Chondrocyte (in vitro differentiated cells): ENCODE results near the gene SNED1. TPM values are rescaled to one million over a fixed set of nuclear protein-coding genes. Genes with fewer than 3 reads are reported as not detected.

Source experiments
- DNase-seq: peaks from one replicate; pipeline ENCODE4 v3.0.0; 2021; ENCODE audit warnings: mixed read lengths, low spot score
- H3K27ac Mint-ChIP-seq: one replicate; pipeline ENCODE4 v1.8.0; 2021; ENCODE audit warnings: mild to moderate bottlenecking, moderate library complexity, mixed read lengths; ENCODE audit not compliant: unreplicated experiment
- H3K27me3 Mint-ChIP-seq: 2 replicates; pipeline ENCODE4 v1.8.0; 2021; ENCODE audit warnings: low read depth, mixed read lengths
- H3K36me3 Mint-ChIP-seq: 2 replicates; pipeline ENCODE4 v1.8.0; 2021; ENCODE audit warnings: low read depth, mixed read lengths
- H3K4me1 Mint-ChIP-seq: 2 replicates; pipeline ENCODE4 v1.8.0; 2021; ENCODE audit warnings: low read depth, mild to moderate bottlenecking, mixed read lengths
- H3K4me3 Mint-ChIP-seq: one replicate; pipeline ENCODE4 v1.8.0; 2021; ENCODE audit warnings: mild to moderate bottlenecking, moderate library complexity, mixed read lengths; ENCODE audit not compliant: unreplicated experiment
- H3K9me3 Mint-ChIP-seq: 2 replicates; pipeline ENCODE4 v1.8.0; 2021; ENCODE audit warnings: low read depth, mixed read lengths
- total RNA-seq: library from RNA; stranded (reverse); gene quantifications from 3 replicates; pipeline ENCODE4 v1.2.1, GENCODE V29; 2021
- TF ChIP-seq, protein P1 (sequence below): fragments of 200-600 bp; sonication (generic); IDR thresholded peaks from 2 replicates; pipeline ENCODE4 v1.5.0; 2021; ENCODE audit warnings: antibody characterized with exemption, mild to moderate bottlenecking, moderate library complexity

The SNED1 gene
- total RNA-seq, 1 donor from 2014 or later, result 1.9 TPM

DNA sequence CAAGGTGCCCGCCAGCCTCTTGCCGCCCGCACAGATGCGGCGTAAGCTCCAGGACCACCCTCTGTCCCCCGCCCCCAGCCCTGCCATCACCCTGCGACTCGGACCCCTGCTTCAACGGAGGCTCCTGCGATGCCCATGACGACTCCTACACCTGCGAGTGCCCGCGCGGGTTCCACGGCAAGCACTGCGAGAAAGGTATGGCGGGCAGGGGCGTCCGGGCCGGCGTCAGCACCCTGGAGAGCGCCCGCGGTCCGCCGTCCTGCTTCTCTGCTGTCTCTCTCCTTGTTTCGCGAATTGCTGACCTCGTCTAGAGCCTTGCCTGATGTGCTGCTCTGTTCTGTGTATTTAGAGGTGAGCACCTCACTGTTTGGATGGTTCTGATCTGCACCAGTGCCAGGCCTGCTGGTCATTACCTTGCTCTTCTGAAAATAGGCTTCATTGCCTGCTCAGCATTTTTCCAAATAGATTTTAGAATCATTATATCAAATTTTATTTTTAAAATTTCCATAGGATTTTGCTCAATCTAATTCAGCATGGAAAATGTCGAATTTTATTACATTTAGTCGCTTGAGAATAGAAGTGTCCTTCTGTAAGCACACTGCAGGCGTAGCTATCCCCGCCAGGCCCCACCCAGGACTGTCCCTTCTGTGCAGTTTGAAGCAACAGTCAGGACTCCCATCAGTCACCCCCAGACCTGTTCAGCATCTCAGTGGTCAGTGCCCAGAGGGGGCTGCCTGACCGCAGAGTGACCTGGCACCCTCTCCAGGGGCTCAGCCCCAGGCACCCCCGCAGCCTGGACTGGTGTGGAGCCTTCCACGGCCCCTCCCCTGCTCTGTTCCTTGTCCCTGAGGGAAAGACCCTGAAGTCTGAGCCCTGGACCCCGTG is 51.6 kb downstream of the SNED1 start:
- no peak overlapping the region for H3K4me3 Mint-ChIP-seq
- TF ChIP-seq, protein P1, sequence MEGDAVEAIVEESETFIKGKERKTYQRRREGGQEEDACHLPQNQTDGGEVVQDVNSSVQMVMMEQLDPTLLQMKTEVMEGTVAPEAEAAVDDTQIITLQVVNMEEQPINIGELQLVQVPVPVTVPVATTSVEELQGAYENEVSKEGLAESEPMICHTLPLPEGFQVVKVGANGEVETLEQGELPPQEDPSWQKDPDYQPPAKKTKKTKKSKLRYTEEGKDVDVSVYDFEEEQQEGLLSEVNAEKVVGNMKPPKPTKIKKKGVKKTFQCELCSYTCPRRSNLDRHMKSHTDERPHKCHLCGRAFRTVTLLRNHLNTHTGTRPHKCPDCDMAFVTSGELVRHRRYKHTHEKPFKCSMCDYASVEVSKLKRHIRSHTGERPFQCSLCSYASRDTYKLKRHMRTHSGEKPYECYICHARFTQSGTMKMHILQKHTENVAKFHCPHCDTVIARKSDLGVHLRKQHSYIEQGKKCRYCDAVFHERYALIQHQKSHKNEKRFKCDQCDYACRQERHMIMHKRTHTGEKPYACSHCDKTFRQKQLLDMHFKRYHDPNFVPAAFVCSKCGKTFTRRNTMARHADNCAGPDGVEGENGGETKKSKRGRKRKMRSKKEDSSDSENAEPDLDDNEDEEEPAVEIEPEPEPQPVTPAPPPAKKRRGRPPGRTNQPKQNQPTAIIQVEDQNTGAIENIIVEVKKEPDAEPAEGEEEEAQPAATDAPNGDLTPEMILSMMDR, result no peak
- H3K27me3 Mint-ChIP-seq, result peaks cover 26% of the 10 kb centered on the region
- no peaks in the 10 kb centered on the region for H3K4me1 Mint-ChIP-seq
- peaks cover 15% of the 10 kb centered on the region for H3K9me3 Mint-ChIP-seq
- H3K27ac Mint-ChIP-seq, result no peak overlapping the region
- DNase-seq, result peak; percentile 92
- peaks cover 3% of the 10 kb centered on the region for H3K36me3 Mint-ChIP-seq

DNA sequence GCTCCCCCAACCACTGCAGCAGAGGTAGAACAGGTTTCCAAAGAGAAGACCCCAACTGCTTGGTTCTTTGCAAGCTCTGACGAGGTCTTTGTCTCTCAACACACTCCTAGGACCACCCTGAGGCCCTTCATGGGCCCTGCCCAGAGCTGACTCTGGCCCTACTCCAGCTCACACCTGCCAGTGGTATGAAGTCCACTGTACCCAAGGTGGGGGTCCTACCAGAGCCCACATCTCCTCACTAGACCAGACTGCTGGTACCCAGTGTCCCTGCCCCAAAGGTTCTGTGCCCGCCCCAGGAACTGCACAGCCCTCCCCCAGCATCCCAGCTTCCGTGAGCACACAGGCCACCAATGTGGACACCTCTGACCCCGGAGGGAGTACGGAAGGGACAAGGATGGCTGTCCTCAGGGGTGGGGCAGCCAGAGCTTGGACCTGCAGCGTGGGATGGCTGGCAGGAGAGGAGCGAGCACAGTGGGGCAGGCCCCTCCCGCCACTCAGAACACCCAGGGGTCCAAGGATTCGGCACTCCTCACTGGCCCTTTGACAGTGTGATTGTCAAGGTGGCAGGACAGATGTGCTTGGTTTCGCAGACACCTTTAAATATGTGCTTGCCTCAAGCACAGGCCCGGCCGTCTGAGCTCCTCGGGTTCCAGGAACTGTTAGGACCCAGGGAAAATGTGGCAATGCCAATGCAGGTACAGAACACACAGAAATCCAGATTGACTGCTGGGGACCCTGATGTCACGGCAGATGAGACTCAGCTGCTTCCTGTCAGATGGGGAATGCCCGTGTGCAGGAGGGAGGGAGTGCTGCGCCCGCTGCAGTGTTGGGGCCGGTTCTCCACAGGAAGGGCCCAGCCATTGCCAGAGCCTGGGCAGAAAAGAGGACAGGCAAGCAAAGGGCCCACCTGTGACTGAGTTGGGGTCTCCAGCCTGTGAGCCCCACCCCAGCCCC is 52.5 kb downstream of the SNED1 start:
- peaks cover 28% of the 10 kb centered on the region for H3K27me3 Mint-ChIP-seq
- TF ChIP-seq, protein P1, result no peak
- no peak overlapping the region for H3K4me3 Mint-ChIP-seq
- H3K36me3 Mint-ChIP-seq, result peaks cover under 1% of the 10 kb centered on the region
- DNase-seq, result no peak
- no peak overlapping the region for H3K27ac Mint-ChIP-seq
- no peaks in the 10 kb centered on the region for H3K4me1 Mint-ChIP-seq
- H3K9me3 Mint-ChIP-seq, result peaks cover 6% of the 10 kb centered on the region

DNA sequence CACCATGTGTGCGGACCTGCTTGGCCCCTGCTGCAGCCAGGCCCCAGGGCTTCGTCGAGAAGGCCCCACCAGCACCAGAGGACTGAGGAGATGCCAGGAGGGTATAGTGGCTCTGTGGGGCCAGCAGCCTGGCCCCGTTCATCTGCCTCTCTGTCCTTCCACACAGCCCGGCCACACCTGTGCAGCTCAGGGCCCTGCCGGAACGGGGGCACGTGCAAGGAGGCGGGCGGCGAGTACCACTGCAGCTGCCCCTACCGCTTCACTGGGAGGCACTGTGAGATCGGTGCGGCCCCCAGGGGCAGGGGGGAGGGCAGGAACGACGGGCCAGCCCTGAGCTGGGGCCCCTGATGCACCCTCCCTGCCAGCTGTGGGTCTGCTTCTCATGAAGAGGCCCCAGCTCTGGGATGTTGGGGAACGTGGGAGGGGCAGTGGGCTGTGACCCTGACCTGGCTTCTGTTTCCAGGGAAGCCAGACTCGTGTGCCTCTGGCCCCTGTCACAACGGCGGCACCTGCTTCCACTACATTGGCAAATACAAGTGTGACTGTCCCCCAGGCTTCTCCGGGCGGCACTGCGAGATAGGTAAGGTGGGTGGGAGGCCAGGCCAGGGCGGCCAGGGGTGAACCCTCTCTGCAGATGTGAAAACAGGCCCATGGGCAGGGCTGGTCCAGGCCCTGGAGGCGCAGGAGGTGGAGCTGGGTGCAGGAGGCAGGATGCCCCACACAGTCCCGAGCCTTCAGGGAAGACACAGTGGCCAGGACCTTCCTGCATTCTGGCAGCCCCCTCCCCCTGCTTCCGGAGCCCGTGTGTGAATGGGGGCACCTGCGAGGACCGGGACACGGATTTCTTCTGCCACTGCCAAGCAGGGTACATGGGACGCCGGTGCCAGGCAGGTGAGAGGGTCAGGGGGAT is 53.4 kb downstream of the SNED1 start:
- Mint-ChIP-seq H3K36me3 (no peaks in the 10 kb centered on the region), H3K27me3 (peaks cover 25% of the 10 kb centered on the region)

DNA sequence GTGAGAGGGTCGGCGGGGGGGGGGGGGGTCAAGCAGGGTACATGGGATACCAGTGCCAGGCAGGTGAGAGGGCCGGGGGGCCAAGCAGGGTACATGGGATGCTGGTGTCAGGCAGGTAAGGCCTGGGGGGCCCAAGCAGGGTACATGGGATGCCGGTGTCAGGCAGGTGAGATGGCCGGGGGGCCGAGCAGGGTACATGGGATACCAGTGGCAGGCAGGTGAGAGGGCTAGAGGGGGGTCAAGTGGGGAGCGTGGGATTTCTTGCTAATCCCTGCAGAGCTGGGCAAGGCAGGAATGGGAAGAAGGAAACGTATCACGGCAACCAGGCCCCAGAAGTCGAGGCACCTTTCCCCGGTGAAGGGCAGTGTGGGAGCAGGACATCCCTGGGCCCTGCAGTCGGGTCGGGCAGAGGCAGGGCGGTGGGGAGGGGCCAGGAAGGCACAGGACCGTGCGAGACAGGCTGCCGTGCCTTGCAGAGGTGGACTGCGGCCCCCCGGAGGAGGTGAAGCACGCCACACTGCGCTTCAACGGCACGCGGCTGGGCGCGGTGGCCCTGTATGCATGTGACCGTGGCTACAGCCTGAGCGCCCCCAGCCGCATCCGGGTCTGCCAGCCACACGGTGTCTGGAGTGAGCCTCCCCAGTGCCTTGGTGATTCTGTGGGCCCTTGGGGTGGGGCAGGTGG is 54.4 kb downstream of the SNED1 start:
- TF ChIP-seq, protein P1, result no peak
- H3K27me3 Mint-ChIP-seq, result peaks cover 27% of the 10 kb centered on the region
- no peaks in the 10 kb centered on the region for H3K9me3 Mint-ChIP-seq
- no peak for DNase-seq
- H3K27ac Mint-ChIP-seq, result no peak overlapping the region
- no peaks in the 10 kb centered on the region for H3K36me3 Mint-ChIP-seq
- no peak overlapping the region for H3K4me3 Mint-ChIP-seq
- no peaks in the 10 kb centered on the region for H3K4me1 Mint-ChIP-seq

More for the DNA sequence above, 53.4 kb downstream of the SNED1 start:
- no peaks in the 10 kb centered on the region for H3K9me3 Mint-ChIP-seq
- TF ChIP-seq, protein P1, result no peak
- H3K4me1 Mint-ChIP-seq, result no peaks in the 10 kb centered on the region
- no peak overlapping the region for H3K4me3 Mint-ChIP-seq
- no peak overlapping the region for H3K27ac Mint-ChIP-seq
- DNase-seq, result no peak
